ENCODE measurements around the gene OR51T1. TPM values are rescaled to one million over a fixed set of nuclear protein-coding genes. Genes with fewer than 3 reads are reported as not detected.
"Not testable (repeated sequence)": the region's sequence is repeated elsewhere in the genome, so short reads cannot be mapped to it uniquely, and the experiment has no call there.

OR51T1 gene
- total and polyA plus RNA-seq, 4 donors: not detected

- Histone ChIP-seq H3K9ac (ENCODE audit: insufficient read depth in 1 of 2, low read length in 2 of 2) (no peak overlapping the region), H3K9me3 (ENCODE audit: control insufficient read depth in 4 of 4, insufficient read depth in 3 of 4, low read length in 3 of 4) (no peaks in the 10 kb centered on the region), H3K4me3 (no peak overlapping the region), H3K36me3 (ENCODE audit: control insufficient read depth in 4 of 4, insufficient read depth in 4 of 4, low read length in 4 of 4) (no peaks in the 10 kb centered on the region), H3K4me1 (ENCODE audit: control insufficient read depth in 5 of 5, insufficient read depth in 5 of 5, low read length in 5 of 5) (no peaks in the 10 kb centered on the region), H3K27ac (ENCODE audit: low read depth in 1 of 2, low read length in 1 of 2) (peak overlapping the region in 1 of 2 donors; percentile 45), H3K27me3 (ENCODE audit: control insufficient read depth in 3 of 3, insufficient read depth in 3 of 3, low read length in 2 of 3) (peaks cover 0 to 3% (median 0%) of the 10 kb centered on the region in 3 donors)
- 19% methylated on average over 4 of the region's 4 CpGs for WGBS, 2 donors
- ATAC-seq (ENCODE audit: insufficient read depth, low FRiP score) (no peak), DNase-seq (peak; percentile 14 to 34 (median 32))
- no peak for TF ChIP-seq CTCF (IDR thresholded peaks at IDR 0.05; ENCODE audit: control extremely low read depth, extremely low read depth)
These were observed 30.7 kb upstream of the OR51T1 start for GRCh38 chr11:4851033-4851432.

- WGBS, 2 donors: 90 to 91% methylated on average over 7 of the region's 7 CpGs
- H3K36me3 ChIP-seq (ENCODE audit: control insufficient read depth in 4 of 4, insufficient read depth in 4 of 4, low read length in 4 of 4); H3K9ac ChIP-seq (ENCODE audit: insufficient read depth in 1 of 2, low read length in 2 of 2); H3K4me3 ChIP-seq; H3K9me3 ChIP-seq (ENCODE audit: control insufficient read depth in 4 of 4, insufficient read depth in 3 of 4, low read length in 3 of 4); ATAC-seq (ENCODE audit: insufficient read depth, low FRiP score); H3K4me1 ChIP-seq (ENCODE audit: control insufficient read depth in 5 of 5, insufficient read depth in 5 of 5, low read length in 5 of 5); DNase-seq; H3K27me3 ChIP-seq (ENCODE audit: control insufficient read depth in 3 of 3, insufficient read depth in 3 of 3, low read length in 2 of 3); H3K27ac ChIP-seq (ENCODE audit: low read depth in 1 of 2, low read length in 1 of 2): not testable (repeated sequence)
These were observed 27.4 kb upstream of the OR51T1 start for GRCh38 chr11:4854286-4854685.

- peaks cover 0 to 4% (median 0%) of the 10 kb centered on the region in 5 donors for H3K4me1 ChIP-seq (ENCODE audit: control insufficient read depth in 5 of 5, insufficient read depth in 5 of 5, low read length in 5 of 5)
- peaks cover 0 to 5% (median 0%) of the 10 kb centered on the region in 4 donors for H3K9me3 ChIP-seq (ENCODE audit: control insufficient read depth in 4 of 4, insufficient read depth in 3 of 4, low read length in 3 of 4)
- H3K36me3 ChIP-seq (ENCODE audit: control insufficient read depth in 4 of 4, insufficient read depth in 4 of 4, low read length in 4 of 4): no peaks in the 10 kb centered on the region
- no peak overlapping the region for H3K27ac ChIP-seq (ENCODE audit: low read depth in 1 of 2, low read length in 1 of 2)
- H3K4me3 ChIP-seq: no peak overlapping the region
- no peak for ATAC-seq (ENCODE audit: insufficient read depth, low FRiP score)
- no peak for DNase-seq
- no peaks in the 10 kb centered on the region for H3K27me3 ChIP-seq (ENCODE audit: control insufficient read depth in 3 of 3, insufficient read depth in 3 of 3, low read length in 2 of 3)
- H3K9ac ChIP-seq (ENCODE audit: insufficient read depth in 1 of 2, low read length in 2 of 2): no peak overlapping the region
- no peak for TF ChIP-seq CTCF (IDR thresholded peaks at IDR 0.05; ENCODE audit: control extremely low read depth, extremely low read depth)
These were observed 19.1 kb upstream of the OR51T1 start for GRCh38 chr11:4862447-4863236.

DNA sequence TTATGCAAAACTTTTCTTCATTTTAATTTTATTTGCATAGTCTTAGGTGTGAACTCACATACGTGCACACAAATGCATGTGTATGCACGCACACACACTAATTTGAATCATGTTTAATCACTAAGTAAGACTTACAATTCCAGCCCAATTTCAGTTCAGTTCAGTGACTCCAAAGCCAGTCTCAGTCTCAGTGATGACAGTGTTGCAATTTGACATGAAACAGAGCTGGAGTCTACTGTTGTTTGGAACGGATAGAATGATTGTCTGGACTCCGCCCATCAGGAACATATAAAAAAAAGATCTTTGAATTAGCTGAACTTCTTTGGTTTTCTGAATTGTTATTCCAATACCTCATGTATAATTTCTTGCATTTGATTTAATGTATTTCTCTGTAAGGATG, 17.8 kb upstream of the OR51T1 start:
- H3K27ac ChIP-seq (ENCODE audit: low read depth in 1 of 2, low read length in 1 of 2): no peak overlapping the region
- peaks cover 0 to 4% (median 0%) of the 10 kb centered on the region in 5 donors for H3K4me1 ChIP-seq (ENCODE audit: control insufficient read depth in 5 of 5, insufficient read depth in 5 of 5, low read length in 5 of 5)
- no peak for TF ChIP-seq CTCF (IDR thresholded peaks at IDR 0.05; ENCODE audit: control extremely low read depth, extremely low read depth)
- DNase-seq (peak in 1 of 3 donors; percentile 31), ATAC-seq (ENCODE audit: insufficient read depth, low FRiP score) (no peak)
- WGBS, 2 donors: 78 to 86% methylated on average over 4 of the region's 4 CpGs
- no peaks in the 10 kb centered on the region for H3K36me3 ChIP-seq (ENCODE audit: control insufficient read depth in 4 of 4, insufficient read depth in 4 of 4, low read length in 4 of 4)
- no peaks in the 10 kb centered on the region for H3K27me3 ChIP-seq (ENCODE audit: control insufficient read depth in 3 of 3, insufficient read depth in 3 of 3, low read length in 2 of 3)
- H3K4me3 ChIP-seq: no peak overlapping the region
- H3K9me3 ChIP-seq (ENCODE audit: control insufficient read depth in 4 of 4, insufficient read depth in 3 of 4, low read length in 3 of 4): peaks cover 0 to 5% (median 0%) of the 10 kb centered on the region in 4 donors
- H3K9ac ChIP-seq (ENCODE audit: insufficient read depth in 1 of 2, low read length in 2 of 2): no peak overlapping the region

Measured in lung (tissue), 12 donors.